Uterus (tissue), 4 donors: Measurements from ENCODE around the gene BRSK2. TPM values are rescaled to one million over a fixed set of nuclear protein-coding genes. Genes with fewer than 3 reads are reported as not detected.

Experiments
- DNase-seq, 2 donors: peaks; one replicate each; pipeline ENCODE4 v3.0.0-alpha.2; 2019 to 2020
- H3K27ac ChIP-seq, 2 donors: fragments of 200-600 bp; sonication (generic); 1 replicate in 1 of 2; 2 replicates in 1 of 2; pipeline ENCODE4 v1.5.1; 2016 to 2018
- H3K27me3 ChIP-seq, 2 donors: fragments of 200-600 bp; sonication (generic); one replicate each; pipeline ENCODE4 v1.5.1; 2018 to 2019; ENCODE audit warnings: control low read depth in 1 of 2
- H3K36me3 ChIP-seq, 2 donors: fragments of 200-600 bp; sonication (generic); one replicate each; pipeline ENCODE4 v1.5.1; 2019; ENCODE audit warnings: control low read depth in 1 of 2
- H3K4me1 ChIP-seq, 2 donors: fragments of 200-600 bp; sonication (generic); one replicate each; pipeline ENCODE4 v1.5.1; 2018 to 2019; ENCODE audit warnings: control low read depth in 1 of 2
- H3K4me3 ChIP-seq, 2 donors: fragments of 200-600 bp; sonication (generic); 1 replicate in 1 of 2; 2 replicates in 1 of 2; pipeline ENCODE4 v1.5.1; 2018 to 2019; ENCODE audit warnings: mild to moderate bottlenecking in 1 of 2
- H3K9me3 ChIP-seq, 2 donors: fragments of 200-600 bp; sonication (generic); one replicate each; pipeline ENCODE4 v1.5.1; 2019; ENCODE audit warnings: control low read depth in 1 of 2
- CTCF ChIP-seq, 4 experiments: fragments of 200-600 bp in 2 of 4; fragments of 450-650 bp in 2 of 4; sonication (generic) in 2 of 4; IDR thresholded peaks; one replicate each; pipeline ENCODE4 v1.5.1; 2016 to 2019; ENCODE audit warnings: antibody characterized with exemption in 4 of 4, mild to moderate bottlenecking in 2 of 4, moderate library complexity in 1 of 4
- POLR2A ChIP-seq, 2 donors: fragments of 450-650 bp; IDR thresholded peaks; one replicate each; pipeline ENCODE4 v1.6.1; 2016; ENCODE audit warnings: antibody characterized with exemption in 2 of 2, mild to moderate bottlenecking in 1 of 2, moderate library complexity in 1 of 2
- intact Hi-C: fragments of 100-400 bp; cut with DNase I; formaldehyde crosslinking; loops from one replicate; pipeline ENCODE4 v1.15.1; 2023; ENCODE audit warnings: low total_unique reads
- total RNA-seq, 4 donors: library from RNA; depleted of rRNA in 3 of 4; stranded (reverse); fragments of >200 nt in 3 of 4; gene quantifications; one replicate each; pipeline versions ENCODE4 v1.1.0 to v1.2.4, GENCODE V29; 2014 to 2023
- donor health status: DM: yes; HTN: yes; CAD: no.

BRSK2 gene
- total RNA-seq, 4 donors from 2014 or later: 1.5 to 2.2 TPM; not detected in 2

DNA sequence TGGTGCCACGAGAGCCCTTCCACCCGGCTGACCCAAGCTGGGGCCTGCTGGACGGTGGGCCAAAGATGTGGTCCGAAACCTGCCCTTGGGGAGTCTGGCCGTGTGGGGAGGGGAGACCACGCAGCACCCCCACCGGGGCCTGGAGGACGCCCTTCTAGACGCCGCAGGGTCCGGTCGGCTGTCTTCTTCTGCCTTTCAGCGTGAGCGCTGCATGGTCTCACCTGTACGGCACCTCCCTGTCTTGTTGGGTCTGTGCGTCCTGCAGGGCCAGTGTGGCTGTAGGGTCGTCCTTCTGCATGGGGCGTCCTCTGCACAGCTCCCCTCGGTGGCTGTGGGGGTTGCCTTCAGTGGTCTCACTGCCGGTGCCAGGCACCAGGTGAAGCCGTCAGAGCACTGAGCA, 2.8 kb downstream of the BRSK2 start:
- TF ChIP-seq CTCF (IDR thresholded peaks at IDR 0.05) (no peak), POLR2A (IDR thresholded peaks at IDR 0.05) (no peak)
- no peaks in the 10 kb centered on the region for H3K9me3 ChIP-seq
- peaks cover 22 to 28% of the 10 kb centered on the region in 2 donors for H3K27me3 ChIP-seq
- H3K27ac ChIP-seq: no peak overlapping the region
- intact Hi-C loops: no loop called here
- no peak overlapping the region for H3K4me3 ChIP-seq
- no peaks in the 10 kb centered on the region for H3K36me3 ChIP-seq
- peaks cover 4 to 10% of the 10 kb centered on the region in 2 donors for H3K4me1 ChIP-seq
- no peak for DNase-seq

DNA sequence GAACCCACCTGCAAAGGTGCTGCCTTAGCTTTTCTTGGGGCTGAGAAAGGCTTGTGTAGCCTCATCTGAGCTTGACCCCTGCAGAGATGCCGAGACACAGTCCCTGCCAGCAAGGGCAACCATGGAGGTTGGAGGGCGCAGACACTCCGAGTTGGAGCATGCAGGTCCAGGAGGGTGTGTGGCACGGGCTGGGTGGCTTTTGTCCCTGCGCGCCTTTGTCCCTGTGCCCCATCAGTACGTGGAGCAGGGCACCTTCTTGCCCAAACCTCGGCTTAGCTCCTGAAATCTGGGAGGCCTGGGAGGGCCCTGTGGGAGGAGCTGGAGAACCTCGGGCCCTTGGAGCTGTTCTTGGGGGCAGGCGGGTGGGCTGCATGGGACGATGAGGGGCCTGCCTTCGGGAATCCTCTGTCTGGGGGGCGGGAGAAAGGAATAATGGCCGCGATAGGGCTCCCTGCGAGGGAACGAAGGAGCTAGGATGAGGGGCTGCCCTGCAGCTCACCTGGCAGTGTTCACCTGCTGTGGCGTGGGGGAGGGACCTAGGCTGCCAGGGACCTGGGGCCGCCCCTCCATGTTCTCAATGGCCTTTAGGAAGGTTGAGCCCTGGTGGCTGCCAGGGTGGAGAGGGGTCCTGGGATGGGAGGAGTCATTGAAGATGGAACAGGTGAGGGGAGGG, 3.4 kb downstream of the BRSK2 start:
- TF ChIP-seq POLR2A (IDR thresholded peaks at IDR 0.05): no peak
- TF ChIP-seq CTCF (IDR thresholded peaks at IDR 0.05): no peak
- Histone ChIP-seq H3K4me1 (peaks cover 4 to 10% of the 10 kb centered on the region in 2 donors), H3K36me3 (no peaks in the 10 kb centered on the region), H3K4me3 (no peak overlapping the region), H3K27ac (no peak overlapping the region), H3K9me3 (no peaks in the 10 kb centered on the region), H3K27me3 (peaks cover 22 to 28% of the 10 kb centered on the region in 2 donors)
- no peak for DNase-seq
- intact Hi-C loops: no loop called here

DNA sequence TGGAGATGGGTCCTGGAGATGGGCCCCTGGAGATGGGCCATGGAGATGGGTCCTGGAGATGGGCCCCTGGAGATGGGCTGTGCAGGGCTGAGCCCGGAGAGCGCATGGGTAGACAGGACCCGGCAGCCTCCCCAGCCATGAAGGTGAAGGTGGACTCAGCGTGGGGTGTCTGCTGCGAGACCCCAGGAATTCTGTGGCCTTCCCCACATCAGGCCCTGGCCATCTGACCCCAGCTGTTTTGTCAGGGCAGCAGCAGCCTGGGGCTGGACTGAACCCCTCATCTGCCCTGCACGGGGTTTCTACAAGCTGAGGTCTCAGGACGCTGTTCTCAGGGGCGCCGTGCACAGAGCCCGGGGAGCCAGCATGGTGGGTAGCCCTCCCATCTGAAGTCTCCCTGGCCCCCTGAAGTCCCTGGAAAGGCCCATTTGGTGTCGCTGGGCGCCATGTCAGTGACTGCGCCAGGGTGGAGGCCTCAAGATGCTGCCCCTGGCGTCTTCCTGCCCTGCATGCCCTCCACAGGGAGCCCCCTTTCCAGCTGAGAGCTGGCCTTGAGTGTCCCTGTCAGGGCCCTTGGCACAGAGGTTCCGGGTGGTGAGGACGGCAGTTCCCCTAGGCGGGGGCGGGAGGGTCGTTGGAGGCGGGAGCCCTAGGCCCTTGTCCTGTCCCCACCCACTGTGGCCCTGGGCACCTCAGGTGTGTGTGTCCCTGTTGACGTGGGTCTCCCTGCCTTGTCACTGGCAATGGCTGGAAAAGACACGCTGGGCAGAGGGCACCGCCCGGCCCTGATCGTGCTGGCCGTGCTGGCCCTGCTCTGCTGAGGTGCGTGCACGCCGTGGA, 5.4 kb downstream of the BRSK2 start:
- intact Hi-C loops: no loop called here
- Histone ChIP-seq H3K9me3 (no peaks in the 10 kb centered on the region), H3K36me3 (no peaks in the 10 kb centered on the region), H3K27me3 (peaks cover 22 to 28% of the 10 kb centered on the region in 2 donors), H3K27ac (no peak overlapping the region), H3K4me1 (peaks cover 0 to 4% of the 10 kb centered on the region in 2 donors), H3K4me3 (no peak overlapping the region)
- no peak for DNase-seq
- TF ChIP-seq CTCF (IDR thresholded peaks at IDR 0.05) (no peak), POLR2A (IDR thresholded peaks at IDR 0.05) (no peak)

DNA sequence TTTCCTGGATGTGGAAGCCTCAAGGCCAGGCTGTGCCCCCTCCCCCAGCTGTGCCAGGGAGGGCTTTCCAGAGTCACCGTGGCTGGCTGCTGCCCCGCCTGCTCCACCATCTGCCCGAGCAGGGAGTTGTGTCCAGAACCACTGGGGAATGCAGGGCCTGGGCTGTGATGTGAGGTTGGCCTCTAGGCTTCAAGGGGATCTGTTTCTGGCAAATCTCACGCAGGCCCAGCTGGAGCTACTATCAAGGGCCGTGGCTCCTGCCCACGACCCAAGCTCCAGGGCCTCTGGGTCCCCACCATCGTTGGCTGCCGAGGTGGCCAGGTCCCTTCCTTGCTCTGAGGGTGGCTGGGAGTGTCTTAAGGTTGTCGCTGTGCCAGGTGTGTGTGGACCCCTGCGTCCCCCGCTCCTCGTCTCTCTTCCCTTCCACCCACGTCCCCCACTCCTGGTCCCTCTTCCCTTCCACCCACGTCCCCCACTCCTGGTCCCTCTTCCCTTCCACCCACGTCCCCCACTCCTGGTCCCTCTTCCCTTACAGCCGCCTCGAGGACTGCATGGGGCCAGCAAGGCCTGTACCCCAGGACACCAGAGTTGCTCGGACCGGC, 6.1 kb downstream of the BRSK2 start:
- Histone ChIP-seq H3K27me3 (peaks cover 20 to 27% of the 10 kb centered on the region in 2 donors), H3K4me1 (peaks cover 0 to under 1% of the 10 kb centered on the region in 2 donors), H3K9me3 (no peaks in the 10 kb centered on the region), H3K27ac (no peak overlapping the region), H3K4me3 (no peak overlapping the region), H3K36me3 (no peaks in the 10 kb centered on the region)
- TF ChIP-seq POLR2A (IDR thresholded peaks at IDR 0.05) (no peak), CTCF (IDR thresholded peaks at IDR 0.05) (no peak)
- intact Hi-C loops: no loop called here
- no peak for DNase-seq
